Renal cortical epithelial cell (primary cell): ENCODE results near the gene SMTN. TPM values are rescaled to one million over a fixed set of nuclear protein-coding genes. Genes with fewer than 3 reads are reported as not detected.
"Not testable (repeated sequence)": the region's sequence is repeated elsewhere in the genome, so short reads cannot be mapped to it uniquely, and the experiment has no call there.

Source experiments
- DNase-seq: peaks from one replicate; pipeline ENCODE4 v3.0.0-alpha.2; 2011; ENCODE audit warnings: low read depth
- total RNA-seq: library from RNA; depleted of rRNA; stranded (reverse); fragments of >200 nt; gene quantifications from 2 replicates; pipeline ENCODE4 v1.2.3, GENCODE V29; 2014

The SMTN gene
- total RNA-seq, 1 donor from 2014 or later: 136 TPM

GRCh38 chr22:31073125-31073524, 8.0 kb upstream of the SMTN start:
- not testable (repeated sequence) for DNase-seq

- not testable (repeated sequence) for DNase-seq
Observed at GRCh38 chr22:31073545-31074145, 7.5 kb upstream of the SMTN start.

- DNase-seq: no peak
Observed at GRCh38 chr22:31075961-31076360, 5.2 kb upstream of the SMTN start.

GRCh38 chr22:31077681-31078080, 3.4 kb upstream of the SMTN start:
- DNase-seq: no peak

GRCh38 chr22:31078389-31078788, 2.7 kb upstream of the SMTN start:
- not testable (repeated sequence) for DNase-seq

- no peak for DNase-seq
Observed at GRCh38 chr22:31079095-31079642, 1.9 kb upstream of the SMTN start.

- DNase-seq: no peak
Observed at GRCh38 chr22:31080164-31080847, 812 bp upstream of the SMTN start.

GRCh38 chr22:31081963-31082605, 966 bp downstream of the SMTN start:
- DNase-seq: peak; percentile 52

- peak; percentile 53 for DNase-seq
Observed at GRCh38 chr22:31082606-31083376, 1.7 kb downstream of the SMTN start.

- DNase-seq: peak; percentile 57
Observed at GRCh38 chr22:31083377-31083768, 2.3 kb downstream of the SMTN start.

- peak; percentile 49 for DNase-seq
Observed at GRCh38 chr22:31083923-31084810, 3.0 kb downstream of the SMTN start.

GRCh38 chr22:31084811-31085492, 3.8 kb downstream of the SMTN start:
- no peak for DNase-seq

GRCh38 chr22:31085493-31085824, 4.3 kb downstream of the SMTN start:
- DNase-seq: no peak

GRCh38 chr22:31085928-31086327, 4.8 kb downstream of the SMTN start:
- DNase-seq: no peak

- no peak for DNase-seq
Observed at GRCh38 chr22:31086703-31087330, 5.7 kb downstream of the SMTN start.

GRCh38 chr22:31087744-31088215, 6.7 kb downstream of the SMTN start:
- no peak for DNase-seq

GRCh38 chr22:31088233-31088986, 7.3 kb downstream of the SMTN start:
- no peak for DNase-seq

- no peak for DNase-seq
Observed at GRCh38 chr22:31089160-31090100, 8.3 kb downstream of the SMTN start.
